Inflammatory macrophage (primary cell): ENCODE data around the gene ARHGEF11.
A peak's percentile ranks its signal among the peaks of the same experiment; 100 is the strongest.

Experiments
- DNase-seq, 2 donors: peaks; one replicate each; pipeline ENCODE4 v3.0.0-alpha.2; 2020 to 2022

The ARHGEF11 gene

DNA sequence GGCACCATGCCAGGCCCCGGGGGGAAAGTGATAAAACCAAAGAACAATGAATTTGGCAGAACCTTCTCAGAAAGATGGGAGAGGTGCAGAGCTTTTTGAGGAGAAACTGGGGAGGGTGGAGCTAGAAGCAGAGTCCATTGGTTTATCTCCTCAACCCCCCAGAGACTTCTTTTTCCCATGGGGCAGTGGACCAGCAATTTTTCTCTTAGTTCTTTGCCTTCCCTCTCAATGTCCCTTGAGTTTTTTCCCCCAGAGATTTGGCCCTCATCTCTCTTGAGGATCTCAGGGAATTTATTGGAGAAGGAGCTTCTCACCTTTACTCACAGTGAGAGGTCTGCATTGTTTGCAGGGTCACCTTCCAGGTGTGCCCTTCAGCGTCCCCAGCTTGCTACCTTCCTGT, 5.3 kb upstream of the ARHGEF11 start:
- no peak for DNase-seq

DNA sequence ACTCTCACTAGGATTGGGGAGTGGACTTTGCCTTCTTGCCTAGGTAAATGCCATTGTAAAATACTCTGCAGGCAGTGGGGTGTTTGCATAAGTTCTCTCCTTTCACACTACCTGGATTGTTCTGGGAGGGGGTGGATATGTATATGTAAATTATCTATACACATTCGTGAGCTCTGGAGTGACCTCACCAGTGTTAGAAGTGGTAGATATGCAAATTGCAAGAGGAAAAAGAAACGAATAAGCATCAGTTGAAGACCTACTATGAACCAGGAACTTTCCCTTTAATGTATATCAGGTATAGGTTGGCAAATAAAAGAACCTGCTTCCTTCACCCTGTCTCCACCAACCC, 1.5 kb upstream of the ARHGEF11 start:
- DNase-seq: no peak

DNA sequence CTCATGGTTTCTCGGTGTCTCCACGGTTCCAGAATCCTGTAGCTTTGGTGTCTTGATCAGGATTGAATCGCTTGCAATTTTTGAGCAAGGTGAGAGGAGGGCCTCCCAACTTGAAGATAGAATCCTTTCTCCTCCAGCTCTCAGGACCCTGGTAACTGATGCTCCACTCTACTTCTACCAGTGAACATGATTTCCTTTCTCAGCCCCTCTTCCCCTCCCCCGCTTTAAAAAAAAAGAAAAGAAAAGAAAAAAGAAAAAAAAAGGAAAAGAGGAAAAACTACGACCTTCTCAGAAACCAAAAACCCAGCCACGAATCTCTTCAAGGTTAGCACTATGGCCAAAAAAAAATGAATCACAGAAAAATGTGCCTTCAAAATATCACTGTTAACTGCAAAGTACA, 1.2 kb downstream of the ARHGEF11 start:
- no peak for DNase-seq

DNA sequence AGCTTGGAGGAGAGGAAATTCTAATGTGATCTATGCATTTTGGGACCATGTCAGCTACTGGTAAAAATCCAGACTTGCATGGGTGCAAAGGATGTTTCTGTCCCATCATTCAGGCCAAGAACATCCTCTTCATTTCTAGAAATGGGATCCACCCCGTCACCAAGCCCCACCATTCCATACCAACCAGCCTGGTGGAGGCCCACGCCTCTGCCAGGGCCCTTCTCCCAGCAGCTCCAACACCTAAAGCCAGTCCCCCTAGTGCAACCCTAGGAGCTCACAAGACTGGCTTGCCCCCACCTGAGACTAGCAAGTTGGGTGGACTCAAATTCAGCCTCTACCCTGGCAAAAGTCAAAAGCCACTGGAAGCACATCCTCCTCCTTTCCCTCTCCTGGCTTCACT, 1.9 kb downstream of the ARHGEF11 start:
- no peak for DNase-seq

DNA sequence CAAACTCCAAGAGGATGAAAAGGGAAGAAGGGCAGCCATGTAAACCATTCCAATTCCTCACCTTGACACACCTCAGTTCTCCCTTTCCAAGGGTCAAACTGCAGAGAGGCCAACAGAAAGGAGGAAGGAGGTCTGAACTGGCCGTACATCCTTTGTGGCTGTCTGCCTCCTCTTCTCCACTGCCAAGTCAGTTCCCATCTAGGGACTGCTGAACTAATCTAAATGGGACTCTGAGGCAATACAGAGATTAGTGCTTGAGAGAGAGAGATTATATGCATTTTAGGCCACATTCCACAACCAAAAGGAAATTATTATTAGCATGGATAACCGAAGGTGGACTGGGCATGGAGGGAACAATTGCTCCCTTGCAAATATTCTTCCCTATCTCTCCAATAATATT, 2.7 kb downstream of the ARHGEF11 start:
- DNase-seq: peak in 1 of 2 donors; percentile 16

DNA sequence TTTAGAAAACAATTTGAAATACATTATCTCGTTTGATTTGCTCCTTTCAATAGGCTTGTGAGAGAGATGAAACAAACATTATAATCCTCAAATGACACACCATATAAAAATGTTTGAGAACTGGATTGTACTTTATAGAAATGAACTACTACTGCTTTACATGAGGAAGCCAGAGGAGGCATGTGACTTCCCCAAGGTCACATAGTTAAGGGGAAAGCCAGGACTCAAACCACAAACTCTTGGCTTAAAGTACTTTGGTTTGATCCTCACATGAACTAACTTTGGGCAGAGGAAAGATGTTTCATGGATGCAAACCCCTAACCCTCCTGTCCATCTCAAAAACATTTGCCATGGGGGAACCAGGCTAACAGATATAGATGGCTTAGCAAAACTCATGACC, 4.7 kb downstream of the ARHGEF11 start:
- DNase-seq: peak; percentile 50 to 70

DNA sequence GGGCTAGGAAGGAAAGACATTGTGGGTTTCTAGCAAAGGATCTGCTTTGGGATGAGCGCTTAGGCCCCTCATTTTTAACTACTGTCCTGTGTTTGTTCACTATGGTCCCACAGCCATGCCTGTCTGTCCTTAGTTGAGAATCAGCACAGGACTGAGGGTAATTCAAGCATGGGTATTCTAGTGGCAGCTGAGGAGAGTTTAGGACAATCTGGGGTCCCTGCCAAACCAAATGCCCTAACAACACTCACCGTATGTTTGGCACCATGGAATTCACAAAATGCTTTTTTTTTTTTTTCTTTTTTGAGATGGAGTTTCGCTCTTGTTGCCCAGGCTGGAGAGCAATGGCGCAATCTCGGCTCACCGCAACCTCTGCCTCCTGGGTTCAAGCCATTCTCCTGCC, 10.4 kb downstream of the ARHGEF11 start:
- no peak for DNase-seq

DNA sequence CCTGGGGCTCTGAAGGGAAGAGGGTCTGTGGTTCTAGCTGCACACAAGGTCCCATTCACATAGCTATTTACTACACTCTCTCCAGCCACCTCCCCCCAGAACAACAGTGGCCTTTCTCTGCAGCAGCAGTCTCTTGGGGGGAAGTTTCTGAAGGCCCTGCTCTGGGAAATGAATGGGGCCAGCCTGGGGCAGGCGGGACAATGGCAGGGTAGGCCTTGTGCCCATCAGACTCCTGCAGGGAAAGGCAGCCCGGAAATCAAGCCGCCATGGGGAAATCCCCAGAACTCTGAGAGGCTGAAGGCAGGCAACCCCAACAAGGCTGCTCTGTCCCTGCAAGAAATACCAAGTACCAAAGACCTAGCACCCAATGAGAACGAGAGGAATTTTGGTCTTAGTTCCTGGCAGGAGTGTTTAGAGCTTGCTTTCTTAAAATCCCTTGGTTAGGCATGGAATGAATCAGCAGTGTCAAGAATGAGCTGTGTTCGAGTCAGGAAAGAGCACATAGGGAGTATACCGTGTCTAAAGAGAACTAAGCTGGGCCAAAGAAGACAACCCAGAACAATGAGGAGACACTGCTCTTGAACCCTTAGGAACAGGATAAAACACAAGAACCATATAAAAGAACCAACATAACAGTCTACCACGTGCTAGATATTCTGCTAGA, 11.3 kb downstream of the ARHGEF11 start:
- no peak for DNase-seq

DNA sequence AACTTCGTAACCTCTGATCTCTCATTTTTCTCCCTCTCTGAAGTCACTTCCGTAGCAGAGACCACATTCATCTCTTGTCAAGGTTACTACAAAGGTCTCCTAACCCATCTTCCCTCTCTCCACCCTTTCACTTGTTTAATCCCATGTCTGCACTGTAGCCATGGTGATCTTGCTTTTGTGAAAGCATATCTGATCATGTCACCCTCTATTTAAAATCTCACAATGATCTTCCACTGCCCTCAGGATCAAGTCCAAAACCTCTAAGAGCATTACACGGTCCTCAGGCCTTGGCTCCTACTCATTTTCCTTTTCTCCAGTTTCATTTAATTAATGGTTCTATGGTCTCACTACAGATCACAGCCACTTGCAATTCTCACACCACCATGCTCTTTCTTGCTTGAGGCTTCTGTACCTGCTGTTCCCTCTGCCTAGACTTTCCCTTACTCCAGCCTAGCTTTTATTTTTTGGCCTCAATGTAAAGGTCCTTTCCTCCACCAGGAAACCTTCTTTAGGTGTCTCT, 12.1 kb downstream of the ARHGEF11 start:
- DNase-seq: no peak

DNA sequence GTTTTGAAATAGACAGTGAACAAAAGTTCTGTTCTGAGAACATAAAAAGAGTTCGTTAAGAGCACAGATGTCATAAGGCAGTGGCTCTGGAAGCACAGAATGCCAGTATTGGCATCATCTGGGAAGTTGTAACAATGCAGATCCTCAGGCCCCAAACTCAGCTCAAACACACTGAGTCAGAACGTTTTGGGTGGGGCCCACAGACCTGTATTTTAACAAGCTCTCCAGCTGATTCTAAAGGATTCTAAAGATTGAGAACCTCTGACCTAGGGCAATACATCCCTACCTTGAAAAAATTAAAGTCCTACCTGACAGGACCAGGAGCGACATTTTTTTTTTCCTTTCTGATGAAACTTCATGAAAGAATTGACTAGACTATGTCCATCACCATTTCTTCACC, 13.2 kb downstream of the ARHGEF11 start:
- DNase-seq: no peak

DNA sequence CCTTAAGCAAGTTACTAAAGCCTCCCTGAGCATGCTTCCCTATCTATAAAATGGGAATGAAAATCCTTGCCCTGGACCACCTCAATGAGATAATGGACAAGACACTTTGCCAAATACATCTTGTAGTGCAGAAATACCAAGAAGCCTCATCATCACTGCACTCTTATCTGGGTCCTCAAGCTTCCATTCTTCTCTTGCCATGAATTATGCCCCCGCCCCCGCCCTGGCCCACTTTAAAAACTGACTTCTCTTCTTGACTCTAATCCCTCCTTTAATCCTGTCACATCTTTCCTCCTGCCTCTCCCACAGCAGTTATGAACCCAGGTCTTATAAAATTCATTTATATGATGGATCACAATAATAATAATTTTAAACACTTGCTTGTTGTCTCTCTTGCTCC, 14.8 kb downstream of the ARHGEF11 start:
- DNase-seq: no peak

DNA sequence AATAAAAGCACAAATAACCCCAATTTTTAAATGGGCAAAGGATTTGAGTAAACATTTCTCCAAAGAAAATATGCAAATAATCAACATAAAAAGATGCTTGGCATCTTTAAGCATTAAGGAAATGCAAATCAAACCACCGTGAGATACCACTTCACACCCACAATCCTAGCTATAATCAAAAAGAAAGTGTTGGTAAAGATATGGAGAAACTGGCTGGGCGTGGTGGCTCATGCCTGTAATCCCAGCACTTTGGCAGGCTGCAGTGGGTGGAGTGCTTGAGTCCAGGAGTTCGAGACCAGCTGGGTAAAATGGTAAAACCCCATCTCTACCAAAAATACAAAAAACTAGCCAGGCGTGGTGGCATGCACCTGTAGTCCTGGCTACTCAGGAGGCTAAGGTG, 16.9 kb downstream of the ARHGEF11 start:
- DNase-seq: no peak

DNA sequence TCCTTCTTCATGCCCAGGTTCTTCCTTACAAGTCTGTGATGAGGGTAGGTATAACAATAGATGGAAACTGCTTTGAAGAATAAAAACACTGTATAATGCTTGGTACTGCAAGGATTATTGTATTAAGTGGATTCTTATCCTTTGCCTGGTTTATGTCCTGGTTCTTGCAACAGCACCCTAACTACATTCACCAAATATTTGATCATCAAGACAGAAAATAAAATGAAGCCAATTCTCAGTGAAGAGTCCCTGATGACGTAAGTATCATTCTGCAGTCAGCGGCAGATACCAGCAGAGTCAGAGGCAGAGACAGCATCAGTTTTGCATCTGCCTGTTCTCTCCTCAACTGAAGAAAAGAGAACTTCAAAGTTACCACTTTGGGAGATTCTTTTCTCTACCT, 19.7 kb downstream of the ARHGEF11 start:
- DNase-seq: no peak

DNA sequence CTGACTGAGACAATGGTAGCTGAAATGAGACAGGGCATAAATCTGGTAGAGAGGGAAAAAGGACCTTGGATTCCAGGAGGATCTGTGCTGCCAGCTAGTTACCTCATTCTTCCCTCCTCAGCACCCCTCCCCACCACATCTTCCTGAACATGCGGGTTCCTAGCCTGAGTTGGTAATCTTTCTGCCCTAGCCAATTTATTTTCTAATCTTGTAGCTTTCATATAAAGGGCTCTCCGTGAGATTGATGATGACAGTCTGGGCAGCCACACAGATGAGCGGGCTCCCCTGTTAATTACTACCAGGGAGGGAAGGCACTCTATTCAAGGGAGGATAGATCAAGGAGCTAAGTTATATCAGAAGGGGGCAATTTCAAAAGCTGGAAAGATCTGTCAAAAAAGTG, 20.2 kb downstream of the ARHGEF11 start:
- no peak for DNase-seq

DNA sequence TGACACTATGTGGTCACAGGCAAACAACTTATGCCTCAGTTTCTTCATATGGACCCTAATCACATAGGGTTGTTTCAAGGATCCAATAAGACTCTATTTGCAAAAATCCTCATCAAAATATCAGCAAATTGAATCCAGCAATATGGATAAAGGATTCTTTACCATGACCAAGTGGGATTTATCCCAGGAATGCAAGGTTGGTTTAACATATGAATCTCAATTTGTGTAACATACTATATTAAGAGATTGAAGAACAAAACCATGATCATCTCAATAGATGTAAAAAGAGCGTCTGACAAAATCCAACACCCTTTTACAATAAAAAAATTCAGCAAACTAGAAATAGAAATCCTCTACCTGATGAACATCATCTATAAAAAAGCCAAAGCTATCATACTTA, 23.9 kb downstream of the ARHGEF11 start:
- no peak for DNase-seq

DNA sequence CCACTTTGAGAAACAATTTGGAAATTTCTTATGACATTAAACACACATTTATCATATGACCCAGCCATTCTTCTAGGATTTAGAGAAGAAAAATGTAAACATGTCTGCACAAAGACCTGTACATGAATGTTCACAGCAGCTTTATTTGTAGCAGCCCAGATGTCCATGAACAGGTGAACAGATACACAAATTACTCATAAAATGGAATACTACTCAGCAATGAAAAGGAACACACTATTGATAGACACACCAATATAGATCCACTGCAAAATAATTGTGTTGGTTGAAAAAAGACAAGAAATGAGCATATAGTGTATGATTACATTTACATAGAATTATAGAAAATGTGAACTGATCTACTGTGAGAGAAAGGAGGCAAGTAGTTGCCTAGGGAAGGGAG, 26.1 kb downstream of the ARHGEF11 start:
- no peak for DNase-seq

DNA sequence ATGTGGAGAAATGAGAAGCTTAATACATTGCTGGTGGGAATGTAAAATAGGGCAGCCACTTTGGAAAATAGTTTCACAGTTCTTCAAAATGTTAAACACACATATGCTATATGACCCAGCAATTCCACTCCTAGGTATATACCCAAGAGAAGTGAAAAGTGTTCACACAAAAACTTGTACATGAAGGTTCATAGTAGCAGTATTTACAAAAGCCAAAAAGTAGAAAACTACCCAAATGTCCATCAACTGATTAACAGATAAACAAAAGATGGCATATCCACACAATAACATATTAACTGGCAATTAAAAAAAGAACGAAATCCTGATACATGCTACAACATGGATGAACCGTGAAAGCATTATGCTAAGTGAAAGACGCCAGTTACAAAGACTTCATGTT, 33.7 kb downstream of the ARHGEF11 start:
- no peak for DNase-seq

DNA sequence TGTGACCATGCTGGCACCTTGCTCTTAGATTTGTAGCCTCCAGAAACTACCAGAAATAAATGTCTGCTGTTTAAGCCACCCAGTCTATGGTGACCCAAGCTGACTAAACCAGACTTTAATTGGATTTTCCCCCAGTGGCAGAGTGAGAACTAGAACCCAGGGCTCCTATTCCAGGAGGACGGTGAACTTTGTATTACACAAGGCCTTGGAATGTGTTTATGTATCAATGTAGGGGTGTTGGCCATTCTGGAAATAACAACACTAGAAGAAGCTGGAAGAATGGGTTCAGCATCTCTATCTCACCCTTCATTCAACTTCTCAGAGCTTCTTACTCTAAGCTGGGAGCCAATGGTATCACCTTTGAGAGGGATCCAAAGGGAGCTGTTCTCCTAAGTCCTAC, 37.0 kb downstream of the ARHGEF11 start:
- DNase-seq: no peak

DNA sequence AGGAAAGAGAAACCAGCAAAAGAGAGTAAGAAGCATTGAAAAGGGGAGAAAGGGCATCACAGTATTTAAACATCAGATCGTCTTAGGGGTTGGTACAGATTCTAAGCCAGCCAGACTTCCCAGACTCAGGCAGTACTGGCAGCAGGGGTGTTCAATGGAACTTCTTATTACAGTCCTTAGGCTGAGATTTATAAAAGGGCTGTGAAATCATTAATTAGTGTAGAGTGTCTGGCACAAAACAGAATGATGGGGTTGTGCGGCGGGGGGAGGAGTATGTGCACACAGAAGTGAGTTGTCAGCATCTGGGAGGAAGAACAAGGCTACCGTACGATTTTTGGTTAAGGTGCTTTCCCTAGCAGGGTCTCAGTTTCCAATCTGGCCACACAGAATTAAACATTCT, 38.2 kb downstream of the ARHGEF11 start:
- no peak for DNase-seq

DNA sequence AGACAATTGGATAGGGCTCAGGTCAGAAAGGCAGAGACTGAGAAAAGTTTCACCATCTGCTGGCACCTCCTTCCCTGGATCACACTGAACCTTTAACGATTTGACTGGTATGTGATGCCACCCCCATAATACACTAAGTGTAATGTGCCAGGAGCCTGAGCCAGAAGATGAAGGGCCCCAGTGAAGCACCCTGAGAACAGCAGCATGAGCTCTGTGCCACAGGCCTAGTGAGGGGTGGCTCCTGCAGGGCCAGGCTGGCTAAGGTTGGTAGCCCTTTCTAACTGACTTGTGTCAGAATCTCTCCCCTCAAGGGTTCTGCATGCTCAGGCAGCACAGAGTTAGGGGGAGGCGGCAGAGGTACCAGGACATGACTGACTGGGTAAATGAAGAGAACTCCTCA, 38.9 kb downstream of the ARHGEF11 start:
- no peak for DNase-seq

DNA sequence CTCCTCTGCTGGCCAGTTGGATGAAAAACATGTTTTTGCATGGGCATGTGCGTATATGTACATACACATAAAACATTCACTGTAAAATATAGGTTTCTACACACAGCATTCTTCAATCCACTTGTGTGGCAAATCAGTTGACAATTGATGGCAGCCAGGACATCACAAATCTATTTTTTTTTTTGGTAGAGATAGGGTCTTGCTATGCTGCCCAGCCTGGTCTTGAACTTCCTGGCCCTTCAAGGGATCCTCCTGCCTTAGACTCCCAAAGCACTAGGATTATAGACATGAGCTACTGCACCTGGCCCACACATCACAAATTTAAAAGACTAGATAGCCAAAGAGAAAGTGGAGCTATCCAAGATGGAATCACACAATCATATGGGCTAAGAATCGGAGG, 39.6 kb downstream of the ARHGEF11 start:
- no peak for DNase-seq

DNA sequence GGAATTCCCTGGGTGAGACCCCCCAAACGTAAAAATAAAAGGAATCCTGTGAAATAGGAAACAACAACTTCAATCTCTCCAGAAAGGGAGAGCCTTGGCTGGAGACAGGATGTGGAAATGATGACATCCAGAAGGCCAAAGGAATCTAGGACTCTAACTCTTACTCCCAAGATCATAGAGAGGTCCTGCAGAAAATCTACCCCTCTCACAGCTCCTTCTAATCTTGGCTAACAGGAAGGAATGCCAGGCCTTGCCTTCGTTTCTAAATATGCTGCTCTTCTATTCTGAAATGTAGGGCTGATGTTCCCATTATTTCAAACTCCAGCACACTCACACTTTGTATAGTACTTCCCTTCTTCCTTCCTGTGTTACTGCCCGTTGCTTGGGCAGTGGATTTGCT, 40.7 kb downstream of the ARHGEF11 start:
- no peak for DNase-seq

DNA sequence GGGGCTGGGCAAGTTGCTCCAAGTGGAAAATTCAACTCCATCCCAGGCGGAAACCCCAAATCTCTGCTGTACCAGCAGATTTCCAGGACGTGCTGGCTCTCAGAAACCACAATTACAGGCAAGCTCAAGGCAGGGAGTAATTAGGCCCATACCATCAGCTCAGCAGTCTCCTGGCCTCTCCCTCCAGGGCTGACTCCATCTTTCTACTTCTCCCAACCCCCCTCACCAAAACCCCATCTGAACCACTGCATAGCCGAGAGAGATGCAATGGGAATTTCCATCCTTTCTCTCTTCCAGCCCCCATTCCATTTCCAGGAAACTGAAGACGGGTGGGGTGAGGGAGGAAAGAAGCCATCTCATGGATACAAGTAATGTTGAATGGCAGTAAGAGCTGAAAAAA, 41.2 kb downstream of the ARHGEF11 start:
- DNase-seq: no peak

DNA sequence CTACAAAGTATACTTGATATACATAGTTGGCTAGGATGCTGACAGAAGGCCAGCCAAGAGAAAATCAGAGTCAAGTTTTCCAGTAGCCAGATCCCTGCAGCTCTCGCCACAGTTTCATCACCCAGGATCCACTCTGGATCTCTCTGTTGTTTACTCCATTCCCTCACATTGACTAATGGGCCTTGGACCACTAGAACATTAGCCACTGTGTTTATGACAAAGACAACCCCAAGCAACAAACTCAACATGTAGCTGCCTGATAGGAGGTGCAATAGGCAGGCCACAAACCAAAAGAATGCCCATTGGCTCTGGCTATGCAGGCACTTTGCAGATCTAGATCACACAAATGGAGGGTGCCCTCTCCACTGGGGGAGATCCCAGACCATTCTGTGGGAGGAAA, 44.2 kb downstream of the ARHGEF11 start:
- no peak for DNase-seq

DNA sequence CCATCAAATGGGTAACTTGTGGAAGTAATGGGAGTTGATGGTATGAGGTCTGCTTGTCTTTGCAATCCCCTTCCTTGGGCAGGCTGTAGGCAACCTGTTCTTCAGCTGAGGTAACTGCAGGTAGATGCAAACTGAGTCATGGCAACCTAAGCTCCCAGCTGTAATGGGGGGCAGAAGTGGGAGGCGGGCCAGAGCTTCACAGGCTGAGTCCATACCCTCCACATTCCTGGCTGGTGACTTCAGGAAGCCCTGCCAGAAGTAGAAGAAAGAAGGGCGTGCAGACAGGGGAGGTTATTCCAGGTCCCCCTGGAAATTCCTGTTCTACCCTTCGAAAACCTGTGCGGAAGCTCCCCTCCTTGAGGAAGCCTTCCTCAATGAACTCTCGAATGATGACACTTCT, 44.9 kb downstream of the ARHGEF11 start:
- DNase-seq: no peak
